Astrocyte of the cerebellum (primary cell): ENCODE results near the gene AKAP11.
A peak's percentile ranks its signal among the peaks of the same experiment; 100 is the strongest.

Experiments used
- DNase-seq: peaks from one replicate; pipeline ENCODE4 v3.0.0-alpha.2; 2011; ENCODE audit warnings: low read depth
- H3K4me3 ChIP-seq: 2 replicates; pipeline ENCODE4 v1.5.1; 2011; ENCODE audit warnings: mild to moderate bottlenecking, low read depth, low read length, moderate library complexity
- CTCF ChIP-seq: IDR thresholded peaks from 2 replicates; pipeline ENCODE4 v1.5.1; 2012; ENCODE audit warnings: low read length, low read depth, moderate library complexity, mild to moderate bottlenecking; ENCODE audit errors: missing control alignments
- in situ Hi-C: cut with HindIII; loops from 2 replicates; pipeline ENCODE4 v1.10.0; 2017; ENCODE audit warnings: low sequenced_read_pairs

Gene AKAP11

DNA sequence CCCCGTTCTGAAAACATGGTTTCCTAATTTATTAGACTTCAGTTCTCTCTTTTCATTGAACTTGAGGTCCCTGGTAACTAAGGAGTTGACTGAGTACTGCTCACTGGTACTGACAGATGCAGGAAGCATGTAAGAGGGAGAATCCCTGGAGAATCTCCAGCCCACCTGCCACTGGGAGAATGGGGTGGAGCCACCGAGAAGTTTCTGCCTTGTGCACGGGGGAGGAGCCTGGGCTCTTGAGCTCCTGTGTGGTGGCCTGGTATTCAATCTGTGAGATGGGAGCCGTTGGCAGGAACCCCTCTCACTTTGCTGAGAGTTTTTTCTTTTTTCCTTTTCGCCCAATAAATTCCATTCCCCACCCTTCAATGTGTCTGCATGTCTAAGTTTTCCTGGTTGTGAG lies 13.2 kb upstream of the AKAP11 start:
- DNase-seq, result no peak
- TF ChIP-seq CTCF, result no peak
- in situ Hi-C loops, result no loop called here
- H3K4me3 ChIP-seq, result no peak overlapping the region

DNA sequence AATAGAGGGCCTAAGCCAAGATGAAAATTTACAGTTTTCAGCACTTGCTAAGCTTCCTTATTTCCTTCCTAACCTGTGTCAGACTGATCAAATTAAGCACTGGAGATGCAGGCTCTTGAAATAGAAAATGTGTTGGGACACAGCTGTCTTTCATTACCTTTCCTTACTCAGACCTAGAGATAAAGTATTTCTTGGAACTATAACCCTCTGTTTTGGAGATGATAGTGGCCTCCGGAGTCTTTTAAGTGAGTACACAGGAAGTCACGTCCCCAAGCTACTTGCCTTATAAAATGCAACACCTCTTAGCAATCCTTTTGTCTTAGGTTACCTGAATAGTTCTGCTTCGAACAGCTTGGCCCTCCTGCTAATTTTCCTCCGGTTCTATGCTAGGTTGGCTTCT lies 12.4 kb upstream of the AKAP11 start:
- no peak overlapping the region for H3K4me3 ChIP-seq
- no peak for DNase-seq
- in situ Hi-C loops, result no loop called here
- no peak for TF ChIP-seq CTCF

DNA sequence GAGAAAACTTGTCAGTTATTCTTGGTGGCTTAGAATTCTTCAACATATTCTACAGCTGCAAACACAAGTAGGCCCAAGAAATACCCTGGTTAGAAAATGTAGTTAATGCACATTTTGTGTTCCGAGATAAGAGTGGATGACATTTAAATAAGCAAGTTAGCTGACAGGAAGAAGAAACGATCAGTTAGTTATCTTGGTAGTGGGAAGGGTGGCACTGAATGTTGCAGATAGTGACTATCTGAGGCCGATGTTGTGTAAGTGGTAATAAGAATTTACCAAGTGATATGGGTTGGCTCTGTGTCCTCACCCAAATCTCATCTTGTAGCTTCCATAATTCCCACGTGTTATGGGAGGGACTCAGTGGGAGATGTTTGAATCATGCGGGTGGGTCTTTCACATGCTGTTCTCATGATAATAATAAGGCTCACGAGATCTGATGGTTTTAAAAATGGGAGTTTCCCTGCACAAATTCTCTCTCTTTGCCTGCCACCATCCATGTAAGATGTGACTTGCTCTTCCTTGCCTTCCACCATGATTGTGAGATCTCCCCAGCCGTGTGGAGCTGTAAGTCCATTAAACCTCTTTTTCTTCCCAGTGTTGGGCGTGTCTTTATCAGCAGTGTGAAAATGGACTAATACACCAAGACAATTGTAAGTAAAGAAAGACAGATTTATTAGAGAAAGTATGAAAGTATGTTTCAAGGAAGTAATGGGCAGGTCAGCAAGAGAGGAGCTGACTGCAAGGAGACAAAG lies 10.9 kb upstream of the AKAP11 start:
- no peak for DNase-seq
- H3K4me3 ChIP-seq, result no peak overlapping the region
- TF ChIP-seq CTCF, result no peak
- in situ Hi-C loops, result no loop called here

DNA sequence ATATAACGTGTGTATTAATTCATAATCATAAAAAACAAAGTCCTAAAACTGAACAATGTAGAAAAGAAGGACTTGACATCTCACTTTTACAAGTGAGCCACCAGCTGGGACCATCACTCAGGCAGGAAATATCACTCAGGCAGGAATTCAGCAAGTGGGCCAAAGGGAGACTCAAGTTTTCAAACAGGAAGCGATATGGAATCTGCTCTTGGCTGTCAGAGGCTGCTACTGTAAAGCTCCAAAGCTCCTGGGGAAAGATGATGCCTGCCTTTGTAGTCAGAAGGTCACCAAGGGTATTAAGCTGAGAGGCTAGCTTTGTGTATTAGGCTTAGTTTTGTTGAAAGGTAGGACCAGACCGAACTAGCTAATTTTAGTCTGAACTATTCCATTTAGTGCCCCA lies 5.5 kb upstream of the AKAP11 start:
- H3K4me3 ChIP-seq, result no peak overlapping the region
- TF ChIP-seq CTCF, result no peak
- in situ Hi-C loops, result no loop called here
- peak; percentile 19 for DNase-seq

DNA sequence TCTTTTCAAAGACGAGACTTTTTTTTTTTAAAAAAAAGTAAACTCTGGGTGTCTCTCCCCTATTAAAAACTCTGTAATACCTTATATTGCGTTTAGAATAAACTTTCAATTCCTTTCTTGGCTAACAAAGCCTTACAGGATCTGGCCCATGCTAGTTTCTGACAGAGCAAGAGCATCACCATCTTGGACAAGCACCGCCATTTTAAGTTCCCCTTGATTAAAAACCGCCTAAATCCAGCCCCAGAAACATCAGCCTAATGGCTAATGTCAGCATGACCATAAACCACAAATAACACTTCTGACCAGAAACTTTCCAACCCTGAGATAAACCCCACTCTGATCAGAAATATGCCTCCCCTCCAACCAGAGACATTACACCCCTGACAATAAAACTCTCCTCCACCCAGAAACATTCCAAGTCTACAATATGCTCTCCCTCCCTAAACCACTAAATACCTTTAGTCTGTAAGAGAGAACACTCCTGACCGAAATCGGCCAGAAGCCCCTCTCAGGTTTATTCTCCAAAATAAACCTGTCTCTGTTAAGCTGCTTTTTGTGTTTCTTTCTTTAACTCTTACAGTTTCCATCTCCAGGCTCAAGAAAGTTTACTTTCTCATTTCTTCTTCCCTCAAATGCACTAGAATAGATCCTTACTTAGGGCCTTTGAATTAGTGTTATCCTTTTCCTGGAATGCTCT lies 1.6 kb upstream of the AKAP11 start:
- no peak overlapping the region for H3K4me3 ChIP-seq
- in situ Hi-C loops, result no loop called here
- DNase-seq, result no peak
- no peak for TF ChIP-seq CTCF

DNA sequence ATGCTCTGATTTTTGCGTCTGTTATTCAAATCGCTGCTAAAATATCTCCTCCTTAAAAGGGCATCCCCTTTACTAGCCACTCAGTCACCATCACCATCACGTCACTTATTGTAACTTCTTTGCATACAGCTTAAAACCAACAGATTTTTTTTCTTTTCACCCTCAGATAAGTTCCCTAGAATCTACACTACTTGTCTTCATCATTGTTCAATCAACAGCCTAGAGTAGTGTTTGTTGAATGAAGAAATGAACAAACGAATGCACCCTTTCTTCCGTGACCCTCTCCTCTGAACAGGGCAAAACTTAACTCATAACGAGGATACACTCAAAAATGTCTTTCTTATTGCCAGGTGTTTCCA lies 1.1 kb upstream of the AKAP11 start:
- DNase-seq, result no peak
- in situ Hi-C loops, result no loop called here
- no peak for TF ChIP-seq CTCF
- peak overlapping the region; percentile 74 for H3K4me3 ChIP-seq
